GM21515 (cell line): ENCODE results near the gene CSF3R.
"Not testable (repeated sequence)": the region's sequence is repeated elsewhere in the genome, so short reads cannot be mapped to it uniquely, and the experiment has no call there.

Experiments
- ATAC-seq: cut with Tn5 transposase; IDR thresholded peaks from one replicate; pipeline ENCODE4 v1.9.1; 2021; ENCODE audit not compliant: unreplicated experiment

The CSF3R gene

GRCh38 chr1:36513676-36514473 is 31.2 kb upstream of the CSF3R start:
- no peak for ATAC-seq

DNA sequence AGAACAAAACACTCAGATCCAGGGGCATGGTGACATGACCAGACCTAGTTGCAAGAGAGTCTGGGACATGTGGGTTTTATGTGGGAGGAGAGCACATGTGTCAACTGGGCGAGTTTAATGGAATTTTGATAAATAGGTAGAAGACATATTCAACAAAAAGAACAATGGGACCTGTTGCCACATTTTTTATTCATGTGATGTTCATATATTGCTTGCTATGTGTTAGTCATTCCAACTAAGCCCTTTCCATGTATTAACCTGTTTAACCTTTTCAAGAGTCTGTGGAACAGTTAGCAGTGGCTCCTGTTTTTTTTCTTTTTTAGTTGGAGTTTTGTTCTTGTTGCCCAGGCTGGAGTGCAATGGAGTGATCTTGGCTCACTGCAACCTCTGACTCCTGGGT is 30.1 kb upstream of the CSF3R start:
- no peak for ATAC-seq

GRCh38 chr1:36511804-36512798 is 29.4 kb upstream of the CSF3R start:
- no peak for ATAC-seq

DNA sequence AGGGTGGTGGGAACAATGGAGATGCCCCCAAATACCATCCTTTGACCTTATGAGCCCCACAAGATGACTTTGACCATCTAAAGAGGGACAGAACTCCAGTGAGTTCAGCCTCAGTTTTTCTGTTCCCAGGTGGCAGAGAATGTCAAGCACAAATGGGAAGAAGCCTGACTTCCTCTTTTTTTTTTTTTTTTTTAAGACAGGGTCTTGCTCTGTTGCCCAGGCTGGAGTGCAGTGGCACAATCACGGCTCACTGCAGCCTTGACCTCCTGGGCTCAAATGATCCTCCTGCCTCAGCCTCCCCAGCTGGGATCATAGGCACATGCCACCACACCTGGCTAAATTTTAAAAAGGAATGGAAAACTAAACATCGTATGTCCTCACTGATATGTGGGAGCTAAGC is 28.5 kb upstream of the CSF3R start:
- not testable (repeated sequence) for ATAC-seq

GRCh38 chr1:36510418-36510817 is 27.7 kb upstream of the CSF3R start:
- no peak for ATAC-seq

GRCh38 chr1:36508257-36508656 is 25.5 kb upstream of the CSF3R start:
- ATAC-seq, result no peak

DNA sequence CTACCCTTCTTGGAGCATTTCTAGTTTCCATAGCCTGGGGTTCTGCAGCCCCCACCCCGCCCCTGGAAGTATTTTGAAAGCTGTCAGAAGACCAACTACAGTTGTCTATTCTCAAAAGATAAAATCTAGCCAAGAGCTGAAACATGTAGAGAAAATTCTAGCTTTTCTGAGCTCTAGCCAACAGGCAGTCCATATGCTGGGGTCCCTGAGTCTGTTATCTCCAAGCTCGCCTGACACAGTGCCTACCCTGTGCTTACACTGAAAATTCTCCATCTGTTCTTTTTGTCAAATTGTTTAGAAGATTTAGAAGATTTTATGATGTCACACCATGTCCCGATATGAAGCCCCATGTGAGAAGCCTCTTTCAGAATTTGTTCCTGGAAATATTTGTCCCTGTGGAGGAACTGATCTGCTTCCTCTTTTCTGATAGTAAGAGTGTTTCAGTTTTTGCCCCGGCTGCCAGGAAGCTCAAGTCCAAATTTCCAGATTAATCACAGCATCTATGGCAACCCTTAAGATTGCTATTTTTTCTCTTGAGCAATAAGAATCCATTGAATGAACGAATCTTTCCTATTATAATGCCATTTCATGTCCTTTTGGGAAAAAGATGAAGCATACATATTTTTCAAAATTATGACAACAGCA is 23.7 kb upstream of the CSF3R start:
- no peak for ATAC-seq

- no peak for ATAC-seq
These were observed 21.0 kb upstream of the CSF3R start for GRCh38 chr1:36503733-36504132.

GRCh38 chr1:36503159-36503558 is 20.4 kb upstream of the CSF3R start:
- ATAC-seq, result no peak

DNA sequence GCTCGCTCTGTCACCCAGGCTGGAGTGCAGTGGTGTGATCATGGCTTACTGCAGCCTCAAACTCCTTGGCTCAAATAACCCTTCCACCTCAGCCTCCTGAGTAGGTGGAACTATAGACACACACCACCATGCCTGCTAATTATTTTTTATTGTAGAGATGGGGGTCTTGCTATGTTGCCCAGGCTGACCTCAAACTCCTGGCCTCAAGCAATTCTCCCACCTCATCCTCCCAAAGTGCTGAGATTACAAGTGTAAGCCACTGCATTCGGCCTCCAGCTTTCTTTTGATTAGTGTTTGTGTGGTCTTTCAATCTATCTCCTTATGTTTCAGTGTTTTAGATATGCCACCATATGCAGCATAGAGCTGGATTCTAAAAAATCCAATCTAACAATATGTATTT is 19.9 kb upstream of the CSF3R start:
- no peak for ATAC-seq

GRCh38 chr1:36501911-36502310 is 19.2 kb upstream of the CSF3R start:
- ATAC-seq, result not testable (repeated sequence)

- ATAC-seq, result no peak
These were observed 14.5 kb upstream of the CSF3R start for GRCh38 chr1:36497207-36497606.

- no peak for ATAC-seq
These were observed 12.3 kb upstream of the CSF3R start for GRCh38 chr1:36494971-36495370.

DNA sequence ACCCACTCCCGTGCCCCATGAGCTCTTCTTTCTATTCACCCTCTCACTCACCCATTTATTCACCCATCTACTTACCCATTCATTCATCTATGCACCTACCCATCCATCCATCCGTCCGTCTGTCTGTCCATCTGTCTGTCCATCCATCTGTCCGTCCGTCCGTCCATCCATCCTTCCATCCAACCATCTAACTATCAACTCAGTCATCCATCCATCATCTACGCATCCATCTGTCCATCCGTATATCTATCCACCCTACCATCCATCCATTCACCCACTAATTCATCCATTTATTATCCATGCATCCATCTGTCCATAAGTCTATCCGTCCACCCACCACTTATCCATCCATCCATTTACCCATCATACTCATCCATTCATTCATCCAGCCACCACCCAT is 10.8 kb upstream of the CSF3R start:
- ATAC-seq, result no peak

GRCh38 chr1:36492491-36492890 is 9.8 kb upstream of the CSF3R start:
- no peak for ATAC-seq

DNA sequence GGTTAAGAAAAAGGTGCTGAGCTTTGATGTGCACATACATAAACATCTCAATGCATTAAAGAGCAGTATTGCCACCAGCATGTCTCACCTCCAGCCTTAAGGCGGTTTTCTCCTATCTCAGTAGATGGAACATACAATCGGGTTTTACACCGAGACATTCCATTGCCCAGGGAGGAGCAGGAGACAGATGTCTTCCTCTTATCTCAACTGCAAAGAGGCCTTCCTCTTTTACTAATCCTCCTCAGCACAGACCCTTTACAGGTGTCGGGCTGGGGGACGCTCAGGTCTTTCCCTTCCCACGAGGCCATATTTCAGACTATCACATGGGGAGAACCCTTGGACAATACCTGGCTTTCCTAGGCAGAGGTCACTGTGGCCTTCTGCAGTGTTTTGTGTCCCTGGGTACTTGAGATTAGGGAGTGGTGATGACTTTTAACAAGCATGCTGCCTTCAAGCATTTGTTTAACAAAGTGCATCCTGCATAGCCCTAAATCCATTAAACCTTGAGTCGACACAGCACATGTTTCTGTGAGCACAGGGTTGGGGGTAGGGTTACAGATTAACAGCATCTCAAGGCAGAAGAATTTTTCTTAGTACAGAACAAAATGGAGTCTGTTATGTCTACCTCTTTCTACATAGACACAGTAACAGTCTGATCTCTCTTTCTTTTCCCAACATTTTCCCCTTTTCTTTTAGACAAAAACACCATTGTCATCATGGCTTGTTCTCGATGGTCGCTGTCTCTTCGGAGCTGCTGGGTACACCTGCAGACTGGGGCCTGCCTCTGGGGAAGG is 6.7 kb upstream of the CSF3R start:
- not testable (repeated sequence) for ATAC-seq

GRCh38 chr1:36487906-36488305 is 5.2 kb upstream of the CSF3R start:
- no peak for ATAC-seq

DNA sequence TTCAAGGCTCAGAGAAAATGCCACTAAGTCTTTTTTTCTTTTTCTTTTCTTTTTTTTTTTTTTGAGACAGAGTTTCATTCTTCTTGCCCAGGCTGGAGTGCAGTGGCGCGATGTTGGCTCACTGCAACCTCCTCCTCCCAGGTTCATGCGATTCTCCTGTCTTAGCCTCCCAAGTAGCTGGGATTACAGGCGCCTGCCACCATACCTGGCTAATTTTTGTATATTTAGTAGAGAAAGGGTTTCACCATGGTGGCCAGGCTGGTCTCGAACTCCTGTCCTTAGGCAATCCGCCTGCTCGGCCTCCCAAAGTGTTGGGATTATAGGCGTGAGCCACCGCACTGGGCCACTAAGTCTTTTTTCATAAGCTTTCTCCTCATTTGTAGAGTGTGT is 4.6 kb upstream of the CSF3R start:
- not testable (repeated sequence) for ATAC-seq

- no peak for ATAC-seq
These were observed 4.0 kb upstream of the CSF3R start for GRCh38 chr1:36486439-36487335.

GRCh38 chr1:36486093-36486438 is 3.4 kb upstream of the CSF3R start:
- no peak for ATAC-seq
